Cardiac septum (tissue), 1 donor: ENCODE measurements around the gene GLT6D1. TPM values are rescaled to one million over a fixed set of nuclear protein-coding genes. Genes with fewer than 3 reads are reported as not detected.

Experiments
- DNase-seq: peaks from one replicate; pipeline ENCODE4 v3.0.0-alpha.2; 2020; ENCODE audit warnings: low spot score
- intact Hi-C: fragments of 100-400 bp; cut with DNase I; formaldehyde crosslinking; loops from one replicate; pipeline ENCODE4 v1.14.0; 2022
- total RNA-seq: library from RNA; stranded (reverse); fragmentation: NEBNext Ultra II Directional; extraction: Animal tissue kit (Norgen Biotek cat#: 25700); gene quantifications from one replicate; pipeline ENCODE4 v1.2.1, GENCODE V29; 2021
- donor health status: DM: no; HTN: no; CAD: no.

Gene GLT6D1
- total RNA-seq, 1 donor from 2014 or later: not detected

GRCh38 chr9:135575995-135576631 is 63.2 kb downstream of the GLT6D1 start:
- no peak for DNase-seq
- intact Hi-C loops: no loop called here

GRCh38 chr9:135574943-135575342 is 64.4 kb downstream of the GLT6D1 start:
- intact Hi-C loops: no loop called here
- DNase-seq: no peak

GRCh38 chr9:135574331-135574730 is 65.0 kb downstream of the GLT6D1 start:
- intact Hi-C loops: no loop called here
- DNase-seq: no peak

Other genes with a start within 250 kb of the GLT6D1 start
- gene PPP1R26, start 159.8 kb downstream of the GLT6D1 start, total RNA-seq: 26.3 TPM
- gene MRPS2, start 138.9 kb downstream of the GLT6D1 start, total RNA-seq: 37.2 TPM
- not detected for gene LCN1, start 118.1 kb downstream of the GLT6D1 start, total RNA-seq
- gene OBP2A, start 93.4 kb downstream of the GLT6D1 start, total RNA-seq: not detected
- gene PAEP, start 77.8 kb downstream of the GLT6D1 start, total RNA-seq: not detected
- gene LCN9, start 23.8 kb upstream of the GLT6D1 start, total RNA-seq: not detected
- gene SOHLH1, start 59.9 kb upstream of the GLT6D1 start, total RNA-seq: not detected
- gene KCNT1, start 62.6 kb upstream of the GLT6D1 start, total RNA-seq: 1.2 TPM